HepG2 (cell line): ENCODE results near the gene MICB. TPM values are rescaled to one million over a fixed set of nuclear protein-coding genes. Genes with fewer than 3 reads are reported as not detected.
A peak's percentile ranks its signal among the peaks of the same experiment; 100 is the strongest.

Experiments
- ATAC-seq: fragments of 200-7000 bp; cut with Tn5 transposase; 3 replicates; pipeline ENCODE4 v1.9.1; 2020; ENCODE audit warnings: mild to moderate bottlenecking, moderate library complexity
- BruUV-seq: library from RNA; stranded (reverse); fragments of 400-500 nt; replicated peaks from 2 replicates; lab custom pipeline; 2021; lab: Mats Ljungman, UMichigan
- CTCF ChIA-PET: fragments of 300-600 bp; formaldehyde crosslinking; extraction: SDS; loops from one replicate; lab custom pipeline; 2021; ENCODE audit warnings: low total read pairs, inconsistent platforms, low intra/inter-chr PET ratio; lab: Yijun Ruan, JAX
- POLR2A ChIA-PET: fragments of 350-600 bp; sonication (Branson Sonifier 250); formaldehyde crosslinking; loops from one replicate; lab custom pipeline; 2020; ENCODE audit warnings: antibody characterized with exemption, inconsistent platforms; lab: Yijun Ruan, JAX
- DNase-seq: peaks from one replicate; pipeline ENCODE4 v3.0.0-alpha.2; 2015; ENCODE audit warnings: low spot score
- FAIRE-seq: peaks from 3 replicates; lab custom pipeline; 2011; peaks lifted over from hg19 to GRCh38; lab: Jason Lieb, UNC
- H2AFZ ChIP-seq: one replicate; pipeline ENCODE4 v1.6.1; 2011; ENCODE audit warnings: low read length, inconsistent platforms
- H3K27ac ChIP-seq: fragments of 300-600 bp; 3 replicates; pipeline ENCODE4 v1.8.0; 2011; ENCODE audit warnings: mixed run types, mild to moderate bottlenecking, mixed read lengths, low read length, inconsistent platforms; ENCODE audit not compliant: insufficient read depth; ENCODE audit errors: extremely low read length
- H3K27me3 ChIP-seq, 2 experiments: fragments of 200-600 bp in 1 of 2; 2 replicates in 1 of 2; 3 replicates in 1 of 2; pipeline versions ENCODE4 v1.6.0 to v1.8.0; 2011; ENCODE audit warnings: low read length in 2 of 2, mild to moderate bottlenecking in 2 of 2, moderate library complexity in 2 of 2, inconsistent platforms in 1 of 2; ENCODE audit not compliant: insufficient read depth in 2 of 2, control insufficient read depth in 1 of 2
- H3K36me3 ChIP-seq, 2 experiments: fragments of 200-600 bp in 1 of 2; replicated peaks in 1 of 2; 2 replicates in 1 of 2; 3 replicates in 1 of 2; pipeline versions ENCODE4 v1.5.1 to v1.8.0; 2011; ENCODE audit warnings: low read length in 2 of 2, inconsistent platforms in 1 of 2; ENCODE audit not compliant: insufficient read depth in 2 of 2, control insufficient read depth in 1 of 2
- H3K4me1 ChIP-seq: 2 replicates; pipeline ENCODE4 v1.5.1; 2012; ENCODE audit warnings: low read length, inconsistent platforms; ENCODE audit not compliant: insufficient read depth
- H3K4me2 ChIP-seq: 2 replicates; pipeline ENCODE4 v1.6.0; 2011; ENCODE audit warnings: low read depth, low read length, inconsistent platforms
- H3K4me3 ChIP-seq, 3 experiments: fragments of 200-600 bp in 1 of 3; sonication (generic), shearing (Covaris generic) in 1 of 3; replicated peaks in 1 of 3; 2 replicates each; pipeline ENCODE4 v1.5.1; 2011 to 2016; ENCODE audit warnings: low read length in 3 of 3, inconsistent platforms in 2 of 3, low read depth in 2 of 3, mild to moderate bottlenecking in 2 of 3, control low read depth in 1 of 3, mixed read lengths in 1 of 3; ENCODE audit not compliant: insufficient read depth in 1 of 3
- H3K79me2 ChIP-seq: one replicate; pipeline ENCODE4 v1.6.1; 2011; ENCODE audit warnings: low read length, inconsistent platforms; ENCODE audit not compliant: insufficient read depth
- H3K9ac ChIP-seq: 2 replicates; pipeline ENCODE4 v1.6.0; 2011; ENCODE audit warnings: mild to moderate bottlenecking, low read depth, low read length, inconsistent platforms; ENCODE audit not compliant: insufficient read depth
- H3K9me3 ChIP-seq: 2 replicates; pipeline ENCODE4 v1.5.1; 2012; ENCODE audit warnings: mild to moderate bottlenecking, low read length
- H4K20me1 ChIP-seq: 2 replicates; pipeline ENCODE4 v1.6.0; 2011; ENCODE audit warnings: inconsistent platforms, mild to moderate bottlenecking, low read length, moderate library complexity; ENCODE audit not compliant: insufficient read depth
- ATF7 ChIP-seq, 2 experiments: fragments of 450-650 bp in 1 of 2; sonication (generic) in 1 of 2; formaldehyde crosslinking in 1 of 2; IDR thresholded peaks; 2 replicates each; pipeline versions ENCODE4 v1.4.0 to v1.6.1; 2016 to 2020; ENCODE audit warnings: antibody characterized with exemption in 1 of 2, mild to moderate bottlenecking in 1 of 2, missing genetic modification reagents in 1 of 2
- ELF1 ChIP-seq: sonication (generic); formaldehyde crosslinking; IDR thresholded peaks from 2 replicates; pipeline ENCODE4 v1.4.0; 2020; ENCODE audit warnings: missing genetic modification reagents
- HMG20A ChIP-seq: IDR thresholded peaks from 2 replicates; pipeline ENCODE4 v1.6.1; 2016; ENCODE audit warnings: borderline replicate concordance
- HNRNPK ChIP-seq: fragments of 200-400 bp; formaldehyde crosslinking; IDR thresholded peaks from 2 replicates; pipeline ENCODE4 v1.6.1; 2018; ENCODE audit warnings: low read length, low read depth, moderate library complexity, mild to moderate bottlenecking; ENCODE audit not compliant: poor library complexity, severe bottlenecking
- MZF1 ChIP-seq: sonication (generic); formaldehyde crosslinking; IDR thresholded peaks from 2 replicates; pipeline ENCODE4 v1.8.1; 2023; ENCODE audit warnings: mild to moderate bottlenecking, missing genetic modification reagents, borderline replicate concordance
- NR1H2 ChIP-seq: sonication (generic); formaldehyde crosslinking; IDR thresholded peaks from 2 replicates; pipeline ENCODE4 v1.8.1; 2022; ENCODE audit warnings: low read depth, missing genetic modification reagents, borderline replicate concordance
- NR2C2 ChIP-seq: sonication (generic); formaldehyde crosslinking; IDR thresholded peaks from 2 replicates; pipeline ENCODE4 v1.4.0; 2020; ENCODE audit warnings: missing genetic modification reagents, mild to moderate bottlenecking, moderate library complexity, borderline replicate concordance
- NR3C1 ChIP-seq: sonication (generic); formaldehyde crosslinking; IDR thresholded peaks from 2 replicates; pipeline ENCODE4 v1.4.0; 2020; ENCODE audit warnings: missing genetic modification reagents
- ZBTB3 ChIP-seq: sonication (generic); formaldehyde crosslinking; IDR thresholded peaks from 2 replicates; pipeline ENCODE4 v1.4.0; 2020; ENCODE audit warnings: low read depth, mild to moderate bottlenecking, moderate library complexity, missing genetic modification reagents, borderline replicate concordance
- ZKSCAN5 ChIP-seq: sonication (generic); formaldehyde crosslinking; IDR thresholded peaks from 2 replicates; pipeline ENCODE4 v1.5.1; 2020; ENCODE audit warnings: mild to moderate bottlenecking, missing genetic modification reagents
- ZNF460 ChIP-seq: sonication (generic); formaldehyde crosslinking; IDR thresholded peaks from 2 replicates; pipeline ENCODE4 v1.5.1; 2020; ENCODE audit warnings: missing genetic modification reagents, mild to moderate bottlenecking, borderline replicate concordance
- ZNF556 ChIP-seq: sonication (generic); formaldehyde crosslinking; IDR thresholded peaks from 2 replicates; pipeline ENCODE4 v1.4.0; 2020; ENCODE audit warnings: mild to moderate bottlenecking, missing genetic modification reagents, borderline replicate concordance
- ZNF652 ChIP-seq: IDR thresholded peaks from 2 replicates; pipeline ENCODE4 v1.6.1; 2016; ENCODE audit warnings: low read depth, borderline replicate concordance
- ZNF841 ChIP-seq: sonication (generic); formaldehyde crosslinking; IDR thresholded peaks from 2 replicates; pipeline ENCODE4 v1.8.1; 2023; ENCODE audit warnings: missing genetic modification reagents, borderline replicate concordance
- WGBS: methylation state at CpG from one replicate; pipeline ENCODE4 v1.1.6; 2017; ENCODE audit warnings: low lambda C conversion rate; 5-methylcytosine and 5-hydroxymethylcytosine counted together
- in situ Hi-C: cut with HindIII; loops from 2 replicates; pipeline ENCODE4 v1.10.0; 2017; ENCODE audit warnings: low pct_unique_long_range_greater_than_20kb; ENCODE audit not compliant: extremely low pct_ligation_motif_present
- intact Hi-C: fragments of 100-400 bp; cut with micrococcal nuclease; formaldehyde crosslinking; loops from one replicate; pipeline ENCODE4 v1.10.0; 2022; ENCODE audit not compliant: unreplicated experiment
- polyA plus RNA-seq, 8 experiments: library from polyadenylated mRNA; depleted of rRNA in 3 of 8; stranded (reverse) in 7 of 8; unstranded in 1 of 8; fragments of >200 nt; fragmentation: Illumina TruSeq in 4 of 8; extraction: Trizol in 4 of 8; gene quantifications; 2 replicates each; pipeline versions ENCODE4 v1.2.1 to v1.2.3, GENCODE V29; 2011 to 2016; ENCODE audit warnings: low read depth in 4 of 8, missing spikeins in 1 of 8, mixed read lengths in 1 of 8; ENCODE audit not compliant: insufficient read depth in 1 of 8
- total RNA-seq, 5 experiments: library from RNA; depleted of rRNA; stranded (reverse); fragments of >200 nt; fragmentation: Illumina TruSeq; extraction: Trizol; gene quantifications; 2 replicates each; pipeline ENCODE4 v1.2.3, GENCODE V29; 2016; ENCODE audit warnings: low read depth in 1 of 5
- TF ChIP-seq, protein P1 (sequence below): conservative IDR thresholded peaks from 2 replicates; pipeline ENCODE4 v1.6.1; 2018; ENCODE audit warnings: missing genetic modification reagents

Gene MICB
- total and polyA plus RNA-seq, 2 of the 13 experiments (the other 11 are each of a cell fraction or from before 2014, with no cell fraction given), result 12.5 to 12.8 TPM

DNA sequence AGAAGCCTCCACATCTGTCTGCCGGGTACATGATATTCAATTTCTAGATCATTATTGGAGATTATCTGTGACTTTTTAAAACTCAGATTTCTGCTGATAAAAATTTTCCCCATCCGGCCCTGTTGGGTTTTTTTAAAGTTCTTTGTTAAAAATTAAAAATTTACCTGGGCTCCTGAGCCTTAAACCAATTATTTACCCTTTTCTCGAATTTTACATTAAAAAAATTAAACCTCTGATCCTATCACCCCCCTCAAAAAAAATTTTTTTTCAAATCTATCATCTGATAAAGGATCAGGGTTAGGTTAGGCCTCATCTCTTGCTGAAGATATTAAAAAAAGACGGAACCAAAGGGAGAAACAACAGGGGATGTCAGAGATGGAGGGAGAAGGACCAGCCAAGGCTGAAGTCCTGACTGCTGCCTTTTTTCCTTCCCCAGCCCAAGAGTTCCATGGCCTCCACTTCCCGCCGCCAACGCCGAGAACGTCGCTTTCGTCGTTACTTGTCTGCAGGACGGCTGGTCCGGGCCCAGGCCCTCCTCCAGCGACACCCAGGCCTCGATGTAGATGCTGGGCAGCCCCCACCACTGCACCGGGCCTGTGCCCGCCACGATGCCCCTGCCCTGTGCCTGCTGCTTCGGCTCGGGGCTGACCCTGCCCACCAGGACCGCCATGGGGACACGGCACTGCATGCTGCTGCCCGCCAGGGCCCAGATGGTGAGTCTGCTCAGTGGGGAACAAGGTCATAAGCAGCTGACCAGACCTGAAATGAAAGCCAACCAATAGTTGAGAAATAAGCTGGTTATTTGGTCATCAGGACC is 50.0 kb downstream of the MICB start (continued):
- TF ChIP-seq NR2C2 (CRISPR knock-in tag) (no peak), ZNF841 (CRISPR knock-in tag) (no peak), HNRNPK (no peak), MZF1 (CRISPR knock-in tag) (no peak), ZNF460 (CRISPR knock-in tag) (no peak), ZNF652 (CRISPR knock-in tag) (no peak)

DNA sequence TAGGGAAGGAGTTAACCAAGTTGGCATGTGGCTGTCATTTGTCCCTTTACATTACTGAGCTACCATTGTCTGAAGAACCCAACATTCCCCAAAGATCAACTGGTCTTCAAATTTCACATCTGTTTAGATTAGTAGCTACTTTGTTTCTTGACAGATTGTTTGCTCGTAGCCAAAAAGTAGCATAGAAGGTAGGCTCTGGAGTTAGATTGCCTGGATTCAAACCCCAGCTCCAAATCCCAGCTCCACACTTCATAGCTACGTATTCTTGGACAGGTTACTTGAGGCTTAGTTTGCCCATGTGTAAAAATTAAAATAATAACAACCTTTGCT is 50.6 kb downstream of the MICB start:
- TF ChIP-seq ZNF556 (0 out of 2 replicates have a peak, but pooled peaks have one; percentile 3), ZBTB3 (CRISPR knock-in tag) (no peak), ZKSCAN5 (CRISPR knock-in tag) (no peak), HMG20A (CRISPR knock-in tag) (no peak), NR1H2 (CRISPR knock-in tag) (no peak), ELF1 (CRISPR knock-in tag) (no peak), MZF1 (CRISPR knock-in tag) (no peak), NR3C1 (CRISPR knock-in tag) (no peak), ATF7 (IDR thresholded peaks at IDR 0.05) (no peak), ATF7 (CRISPR knock-in tag; IDR thresholded peaks at IDR 0.05) (0 out of 2 replicates have a peak, but pooled peaks have one; percentile 5)
- TF ChIP-seq, protein P1, sequence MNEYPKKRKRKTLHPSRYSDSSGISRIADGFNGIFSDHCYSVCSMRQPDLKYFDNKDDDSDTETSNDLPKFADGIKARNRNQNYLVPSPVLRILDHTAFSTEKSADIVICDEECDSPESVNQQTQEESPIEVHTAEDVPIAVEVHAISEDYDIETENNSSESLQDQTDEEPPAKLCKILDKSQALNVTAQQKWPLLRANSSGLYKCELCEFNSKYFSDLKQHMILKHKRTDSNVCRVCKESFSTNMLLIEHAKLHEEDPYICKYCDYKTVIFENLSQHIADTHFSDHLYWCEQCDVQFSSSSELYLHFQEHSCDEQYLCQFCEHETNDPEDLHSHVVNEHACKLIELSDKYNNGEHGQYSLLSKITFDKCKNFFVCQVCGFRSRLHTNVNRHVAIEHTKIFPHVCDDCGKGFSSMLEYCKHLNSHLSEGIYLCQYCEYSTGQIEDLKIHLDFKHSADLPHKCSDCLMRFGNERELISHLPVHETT (CRISPR knock-in tag), result no peak
- TF ChIP-seq, all 625 proteins: peak for 2
- Histone ChIP-seq H3K79me2 (peaks cover 9% of the 10 kb centered on the region), H4K20me1 (no peaks in the 10 kb centered on the region), H3K27ac (no peak overlapping the region), H3K9me3 (no peaks in the 10 kb centered on the region), H3K9ac (peak overlapping the region; percentile 79), H3K4me3 (peak overlapping the region in 2 of 3 experiments; percentile 76 to 93; a peak in 3 of 6 replicates), H3K4me1 (peaks cover 34% of the 10 kb centered on the region), H3K4me2 (peak overlapping the region; percentile 91), H2AFZ (no peak overlapping the region), H3K27me3 (no peaks in the 10 kb centered on the region; a peak in 1 of 5 replicates), H3K36me3 (peaks cover 3 to 13% of the 10 kb centered on the region in 2 experiments)
- ChIA-PET CTCF (no interaction called here), POLR2A (interaction anchor here (0.8 to 4.6 kb wide), 2 partner anchors 49 to 107 kb away, joined by 4 to 36 read pairs; partner anchors contain the start of gene APOM)
- no peak for FAIRE-seq
- intact Hi-C loops (loop anchor here (5.0 to 10.0 kb wide), 2 partner anchors 34 to 106 kb away; partner anchors contain the start of genes APOM, BAG6 and LTB), in situ Hi-C loops (loop anchor here (5.0 kb wide), 1 partner anchor 49 kb away; no protein-coding TSS in a partner anchor)
- no peak for DNase-seq
- BruUV-seq, result no TSS peak
- ATAC-seq, result no peak
- 97% methylated on average over 2 of the region's 2 CpGs for WGBS
